Left forelimb (tissue), 1 donor: ENCODE measurements around the gene SYCE3.
"Not testable (repeated sequence)": the region's sequence is repeated elsewhere in the genome, so short reads cannot be mapped to it uniquely, and the experiment has no call there.

Experiments
- DNase-seq: peaks from one replicate; pipeline ENCODE4 v3.0.0-alpha.2; 2018; ENCODE audit warnings: low spot score

Gene SYCE3

GRCh38 chr22:50548921-50549790 lies 13.6 kb downstream of the SYCE3 start:
- no peak for DNase-seq

DNA sequence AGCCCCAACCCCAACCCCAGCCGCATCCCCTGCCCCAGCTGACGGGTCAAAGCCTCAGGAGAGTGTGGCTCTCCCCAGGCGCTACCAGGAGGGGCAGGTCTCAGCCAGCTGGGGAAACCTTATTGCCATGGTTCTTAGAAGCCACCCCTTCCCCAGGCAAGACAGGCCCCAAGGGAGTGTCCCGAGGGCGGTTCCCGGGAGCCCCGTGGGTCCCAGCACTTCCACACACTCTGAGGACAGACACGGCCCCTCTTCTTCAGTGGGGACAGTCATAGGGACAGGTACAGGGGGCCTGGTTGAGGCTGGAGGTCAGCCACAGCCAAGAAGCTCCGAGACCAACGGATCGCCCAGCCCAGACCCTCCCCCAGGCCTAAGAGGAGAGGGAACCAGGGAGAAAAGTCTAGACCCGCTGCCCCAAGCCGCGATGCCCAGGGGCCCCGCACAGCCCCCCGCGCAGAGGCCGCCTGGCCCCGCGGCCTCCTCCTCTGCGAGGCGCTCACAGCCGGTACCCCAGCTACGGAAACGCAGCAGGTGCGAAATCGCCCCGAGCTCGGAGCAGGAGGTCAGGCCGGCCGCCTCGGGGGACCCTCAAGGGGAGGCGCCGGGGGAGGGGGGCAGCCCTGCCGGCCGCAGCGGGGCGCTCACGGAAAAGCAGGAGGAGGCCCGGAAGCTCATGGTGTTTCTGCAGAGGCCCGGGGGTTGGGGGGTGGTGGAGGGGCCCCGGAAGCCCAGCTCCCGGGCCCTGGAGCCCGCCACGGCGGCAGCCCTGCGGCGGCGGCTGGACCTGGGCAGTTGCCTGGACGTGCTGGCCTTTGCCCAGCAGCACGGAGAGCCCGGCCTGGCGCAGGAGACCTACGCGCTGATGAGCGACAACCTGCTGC lies 14.4 kb downstream of the SYCE3 start:
- DNase-seq = no peak

GRCh38 chr22:50547263-50547985 lies 15.3 kb downstream of the SYCE3 start:
- DNase-seq = no peak

- no peak for DNase-seq
These were observed 16.1 kb downstream of the SYCE3 start for GRCh38 chr22:50546326-50547262.

- DNase-seq = no peak
These were observed 17.0 kb downstream of the SYCE3 start, which contains the start of gene KLHDC7B for GRCh38 chr22:50545522-50546325. TSS of gene KLHDC7B (plus strand) at chr22:50545899. CDS start at chr22:50546244, 345 bp downstream.

GRCh38 chr22:50544746-50545253 lies 17.9 kb downstream of the SYCE3 start:
- DNase-seq = no peak

- DNase-seq = no peak
These were observed 18.5 kb downstream of the SYCE3 start for GRCh38 chr22:50544078-50544745.

DNA sequence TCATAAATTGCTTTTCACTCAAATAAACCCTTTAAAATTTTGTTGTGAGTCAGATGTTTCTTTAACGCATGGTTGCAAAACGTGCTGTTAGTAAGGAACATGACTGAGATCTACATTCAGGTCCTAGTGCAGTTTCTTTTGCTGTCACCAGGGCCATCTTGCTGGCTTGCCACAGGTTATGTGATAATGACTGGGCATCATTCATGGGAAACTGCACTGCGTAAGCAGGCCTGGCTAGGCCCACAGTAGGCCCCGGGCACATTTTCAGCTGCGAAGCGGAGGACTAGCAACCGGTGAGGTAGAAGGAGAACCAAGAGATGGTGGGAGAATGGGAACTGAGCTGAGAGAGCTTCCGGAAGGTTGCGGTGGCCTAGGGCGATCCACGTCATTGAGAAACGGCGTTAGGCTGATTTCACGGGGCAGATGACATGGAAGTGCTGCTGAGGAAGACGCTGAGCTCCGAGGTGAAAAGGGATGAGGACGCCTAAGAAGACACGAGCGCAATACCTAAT lies 20.2 kb downstream of the SYCE3 start:
- no peak for DNase-seq

- not testable (repeated sequence) for DNase-seq
These were observed 21.1 kb downstream of the SYCE3 start for GRCh38 chr22:50541667-50542026.

- no peak for DNase-seq
These were observed 22.3 kb downstream of the SYCE3 start for GRCh38 chr22:50540381-50540780.

DNA sequence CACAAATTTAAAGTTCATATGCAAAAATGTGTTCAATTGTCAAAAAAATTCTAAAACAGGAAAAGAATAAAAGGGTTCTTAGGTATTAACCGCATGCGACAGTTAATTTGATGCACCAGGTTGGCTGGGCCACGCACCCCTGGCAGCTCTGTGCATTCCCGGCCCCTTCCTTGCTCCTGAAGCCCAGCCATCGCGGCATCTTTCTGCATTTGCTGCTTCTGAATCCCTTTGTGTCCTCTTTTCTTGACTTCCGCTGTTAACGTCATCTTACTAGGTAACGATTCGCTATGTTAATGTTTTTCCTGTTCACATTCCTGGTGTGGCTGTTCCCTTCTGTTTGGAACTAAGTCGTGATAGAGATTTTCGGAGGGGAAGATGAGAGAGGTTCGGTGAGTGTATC lies 25.0 kb downstream of the SYCE3 start:
- DNase-seq = no peak

DNA sequence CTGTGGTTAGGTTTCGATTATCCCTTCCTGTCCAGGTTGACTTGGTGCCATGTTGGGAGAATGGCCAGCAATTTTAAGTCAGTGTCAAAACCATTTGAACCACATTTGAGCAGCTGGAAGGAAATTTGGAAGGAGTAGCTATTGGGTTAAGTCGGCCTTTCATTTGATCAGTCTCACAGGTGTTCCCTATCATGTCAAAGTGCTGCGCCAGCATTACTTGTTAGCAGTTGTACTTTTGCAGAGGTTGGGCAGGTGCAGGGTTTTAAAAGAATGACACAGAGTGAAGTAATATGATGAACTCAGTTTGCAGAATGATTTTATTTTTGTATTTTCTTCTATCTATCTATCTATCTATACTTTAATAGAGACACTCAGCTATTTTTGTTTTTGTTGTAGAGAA lies 26.5 kb downstream of the SYCE3 start:
- no peak for DNase-seq

DNA sequence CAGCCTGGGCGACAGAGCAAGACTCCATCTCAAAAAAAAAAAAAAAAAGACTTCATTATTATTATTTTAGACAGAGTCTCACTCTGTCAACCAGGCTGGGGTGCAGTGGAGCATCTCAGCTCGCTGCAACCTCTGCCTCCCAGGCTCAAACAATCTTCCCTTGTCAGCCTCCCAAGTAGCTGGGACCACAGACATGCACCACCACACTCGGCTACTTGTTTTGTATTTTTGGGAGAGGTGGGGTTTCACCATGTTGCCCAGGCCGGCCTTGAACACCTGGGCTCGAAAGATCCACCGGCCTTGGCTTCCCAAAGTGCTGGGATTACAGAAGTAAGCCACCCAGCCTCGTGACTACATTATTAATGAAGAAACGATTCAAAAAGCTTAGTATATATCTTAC lies 27.6 kb downstream of the SYCE3 start:
- no peak for DNase-seq

DNA sequence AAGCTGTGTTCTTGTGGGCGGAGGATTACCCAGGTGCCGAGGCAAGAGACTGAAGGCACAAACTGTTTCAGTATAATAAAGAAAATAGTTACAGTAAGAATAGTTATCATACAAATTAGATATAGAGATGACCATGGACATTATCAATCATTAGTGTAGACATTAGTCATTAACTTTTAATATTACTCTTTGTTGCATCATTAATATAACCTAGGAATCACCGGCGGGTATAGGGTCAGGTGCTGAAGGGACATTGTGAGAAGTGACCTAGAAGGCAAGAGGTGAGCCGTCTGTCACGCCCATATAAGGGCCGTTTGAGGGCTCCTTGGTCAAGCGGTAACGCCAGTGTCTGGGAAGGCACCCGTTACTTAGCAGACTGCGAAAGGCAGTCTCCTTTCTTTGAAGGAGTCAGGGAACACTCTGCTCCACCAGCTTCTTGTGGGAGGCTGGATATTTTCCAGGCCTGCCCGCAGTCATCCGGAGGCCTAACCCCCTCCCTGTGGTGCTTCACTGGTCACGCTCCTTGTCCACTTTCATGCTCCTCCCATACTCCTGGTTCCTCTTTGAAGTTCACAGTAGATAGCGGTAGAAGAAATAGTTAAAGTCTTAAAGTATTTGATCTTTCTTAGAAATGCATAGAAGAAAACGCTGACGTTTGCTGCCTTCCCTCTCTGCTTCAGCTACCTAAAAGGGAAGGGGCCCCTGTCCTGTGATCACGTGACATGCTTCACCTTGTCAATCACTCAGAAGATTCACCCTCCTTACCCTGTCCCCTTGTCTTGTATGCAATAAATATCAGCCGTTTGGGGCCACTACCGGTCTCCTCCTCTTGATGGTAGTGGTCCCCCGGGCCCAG lies 28.6 kb downstream of the SYCE3 start:
- DNase-seq = not testable (repeated sequence)

DNA sequence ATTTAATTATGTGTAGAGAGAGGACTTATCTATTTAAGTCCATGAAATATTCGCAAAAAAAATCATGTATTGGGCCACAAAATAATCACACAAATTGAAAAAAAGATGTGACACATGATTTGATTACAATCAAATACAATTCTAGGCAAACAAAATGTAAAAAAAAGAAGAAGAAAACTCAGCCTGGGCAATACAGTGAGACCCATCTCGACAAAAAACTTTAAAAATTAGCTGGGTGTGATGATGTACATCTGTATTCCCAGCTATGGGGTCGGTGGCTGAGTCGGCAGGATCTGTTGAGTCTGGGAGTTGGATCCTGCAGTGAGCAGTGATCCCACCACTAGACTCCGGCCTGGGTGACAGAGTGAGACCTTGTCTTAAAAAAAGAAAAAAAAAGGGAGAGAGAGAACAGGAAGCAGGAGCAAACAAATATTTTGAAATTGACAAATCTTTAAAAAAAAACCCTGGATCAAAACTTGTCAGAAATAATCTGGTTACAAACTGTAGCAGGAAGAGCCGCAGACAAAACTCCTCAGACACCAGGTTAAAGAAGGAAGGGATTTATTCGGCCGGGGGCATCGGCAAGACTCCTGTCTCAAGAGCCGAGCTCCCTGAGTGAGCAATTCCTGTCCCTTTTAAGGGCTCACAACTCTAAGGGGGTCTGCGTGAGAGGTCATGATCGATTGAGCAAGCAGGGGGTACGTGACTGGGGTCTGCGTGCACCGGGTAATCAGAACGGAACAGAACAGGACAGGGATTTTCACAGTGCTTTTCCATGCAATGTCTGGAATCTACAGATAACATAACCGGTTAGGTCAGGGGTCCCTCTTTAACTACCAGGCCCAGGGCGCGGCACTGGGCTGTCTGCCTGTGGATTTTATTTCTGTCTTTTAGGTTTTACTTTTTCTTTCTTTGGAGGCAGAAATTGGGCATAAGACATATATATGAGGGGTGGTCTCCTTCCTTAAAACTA lies 29.6 kb downstream of the SYCE3 start:
- no peak for DNase-seq

GRCh38 chr22:50531962-50532674 lies 30.6 kb downstream of the SYCE3 start:
- peak; percentile 84 for DNase-seq
